HEK293 (cell line): ENCODE measurements around the gene DLEC1.

Source experiments
- CTCF ChIA-PET: fragments of 350-600 bp; formaldehyde crosslinking; extraction: SDS; loops from one replicate; lab custom pipeline; 2021; ENCODE audit warnings: antibody characterized with exemption; lab: Yijun Ruan, JAX
- POLR2A ChIA-PET: fragments of 300-600 bp; formaldehyde crosslinking; extraction: SDS; loops from one replicate; lab custom pipeline; 2020; ENCODE audit warnings: antibody characterized with exemption, inconsistent platforms; lab: Yijun Ruan, JAX
- H3K27ac ChIP-seq: fragments of 200-500 bp; sonication (Bioruptor generic); 2 replicates; pipeline ENCODE4 v1.5.1; 2014; ENCODE audit warnings: low read depth, low read length, control low read depth, inconsistent platforms; ENCODE audit errors: extremely low read depth
- H3K36me3 ChIP-seq, 2 experiments: fragments of 200-500 bp in 1 of 2; sonication (Bioruptor generic) in 1 of 2; 1 replicate in 1 of 2; 2 replicates in 1 of 2; pipeline ENCODE4 v1.5.1; 2014 to 2017; ENCODE audit warnings: inconsistent platforms in 2 of 2, low read length in 2 of 2; ENCODE audit not compliant: control insufficient read depth in 2 of 2, insufficient read depth in 1 of 2
- H3K4me1 ChIP-seq: fragments of 200-500 bp; sonication (Bioruptor generic); 2 replicates; pipeline ENCODE4 v1.5.1; 2014; ENCODE audit warnings: mild to moderate bottlenecking, low read length, inconsistent platforms; ENCODE audit not compliant: control insufficient read depth, insufficient read depth
- H3K4me3 ChIP-seq: 2 replicates; pipeline ENCODE4 v1.5.1; 2011; ENCODE audit warnings: low read depth, mild to moderate bottlenecking, control low read depth, low read length, moderate library complexity
- H3K9me3 ChIP-seq: fragments of 200-500 bp; sonication (Bioruptor generic); 2 replicates; pipeline ENCODE4 v1.5.1; 2014; ENCODE audit warnings: low read depth, low read length, inconsistent platforms; ENCODE audit not compliant: control insufficient read depth, insufficient read depth
- ATF2 ChIP-seq: fragments of 450-650 bp; formaldehyde crosslinking; IDR thresholded peaks from 2 replicates; pipeline ENCODE4 v1.5.1; 2016; ENCODE audit warnings: missing biosample characterization, missing genetic modification characterization, low read depth
- BCL6B ChIP-seq: fragments of 450-650 bp; formaldehyde crosslinking; IDR thresholded peaks from 2 replicates; pipeline ENCODE4 v1.5.1; 2017; ENCODE audit warnings: missing biosample characterization, missing genetic modification characterization
- GFI1B ChIP-seq: fragments of 450-650 bp; formaldehyde crosslinking; IDR thresholded peaks from 2 replicates; pipeline ENCODE4 v1.5.1; 2016; ENCODE audit warnings: missing biosample characterization, missing genetic modification characterization
- KLF16 ChIP-seq: fragments of 450-650 bp; formaldehyde crosslinking; IDR thresholded peaks from 2 replicates; pipeline ENCODE4 v1.5.1; 2017; ENCODE audit warnings: missing biosample characterization, missing genetic modification characterization
- PBX3 ChIP-seq: sonication (generic); formaldehyde crosslinking; IDR thresholded peaks from 2 replicates; pipeline ENCODE4 v1.8.1; 2022; ENCODE audit warnings: mild to moderate bottlenecking, moderate library complexity, missing genetic modification reagents
- PRDM4 ChIP-seq: fragments of 450-650 bp; formaldehyde crosslinking; IDR thresholded peaks from 2 replicates; pipeline ENCODE4 v1.5.1; 2017; ENCODE audit warnings: missing biosample characterization, missing genetic modification characterization
- SP2 ChIP-seq: fragments of 450-650 bp; formaldehyde crosslinking; IDR thresholded peaks from 2 replicates; pipeline ENCODE4 v1.5.1; 2016; ENCODE audit warnings: missing biosample characterization, missing genetic modification characterization
- SP7 ChIP-seq: fragments of 450-650 bp; formaldehyde crosslinking; IDR thresholded peaks from 2 replicates; pipeline ENCODE4 v1.5.1; 2016; ENCODE audit warnings: missing biosample characterization, missing genetic modification characterization
- ZBTB20 ChIP-seq: fragments of 450-650 bp; formaldehyde crosslinking; IDR thresholded peaks from 2 replicates; pipeline ENCODE4 v1.5.1; 2016; ENCODE audit warnings: missing biosample characterization, missing genetic modification characterization
- ZFHX2 ChIP-seq: fragments of 450-650 bp; formaldehyde crosslinking; conservative IDR thresholded peaks from 2 replicates; pipeline ENCODE4 v1.5.1; 2016; ENCODE audit warnings: missing biosample characterization, missing genetic modification characterization
- ZNF184 ChIP-seq: fragments of 450-650 bp; IDR thresholded peaks from 2 replicates; pipeline ENCODE4 v1.5.1; 2018; ENCODE audit warnings: missing biosample characterization, mild to moderate bottlenecking, missing genetic modification characterization
- ZNF398 ChIP-seq: fragments of 450-650 bp; formaldehyde crosslinking; IDR thresholded peaks from 2 replicates; pipeline ENCODE4 v1.5.1; 2017; ENCODE audit warnings: missing biosample characterization, missing genetic modification characterization
- ZNF488 ChIP-seq: fragments of 450-650 bp; formaldehyde crosslinking; IDR thresholded peaks from 2 replicates; pipeline ENCODE4 v1.5.1; 2016; ENCODE audit warnings: missing biosample characterization, missing genetic modification characterization
- ZNF549 ChIP-seq: fragments of 450-650 bp; IDR thresholded peaks from 2 replicates; pipeline ENCODE4 v1.5.1; 2018; ENCODE audit warnings: missing biosample characterization, missing genetic modification characterization, mild to moderate bottlenecking, inconsistent platforms, moderate library complexity
- ZNF558 ChIP-seq: fragments of 450-650 bp; formaldehyde crosslinking; IDR thresholded peaks from 2 replicates; pipeline ENCODE4 v1.5.1; 2016; ENCODE audit warnings: missing biosample characterization, missing genetic modification characterization
- ZNF654 ChIP-seq: fragments of 450-650 bp; formaldehyde crosslinking; IDR thresholded peaks from 2 replicates; pipeline ENCODE4 v1.5.1; 2016; ENCODE audit warnings: low read depth, missing biosample characterization, missing genetic modification characterization
- ZNF777 ChIP-seq: fragments of 450-650 bp; formaldehyde crosslinking; IDR thresholded peaks from 2 replicates; pipeline ENCODE4 v1.5.1; 2017; ENCODE audit warnings: missing biosample characterization, missing genetic modification characterization, borderline replicate concordance
- ZSCAN4 ChIP-seq: fragments of 450-650 bp; formaldehyde crosslinking; IDR thresholded peaks from 2 replicates; pipeline ENCODE4 v1.5.1; 2017; ENCODE audit warnings: missing biosample characterization, missing genetic modification characterization

Gene DLEC1

GRCh38 chr3:38003817-38004414 lies 35.1 kb upstream of the DLEC1 start:
- no peak overlapping the region for H3K4me3 ChIP-seq
- no peak overlapping the region for H3K27ac ChIP-seq
- ChIA-PET POLR2A (interaction anchor here (0.6 kb wide), 1 partner anchor 155 kb away, joined by 3 read pairs; no protein-coding TSS in a partner anchor), CTCF (interaction anchor here (0.5 to 1.3 kb wide), 19 partner anchors 10 to 1154 kb away, joined by 3 to 20 read pairs (median 4); no protein-coding TSS in a partner anchor)
- H3K9me3 ChIP-seq: no peaks in the 10 kb centered on the region
- H3K36me3 ChIP-seq: peaks cover 0 to 12% of the 10 kb centered on the region in 2 experiments; a peak in 1 of 3 replicates
- TF ChIP-seq ZFHX2 (tag by site-specific recombination) (no peak), ZNF488 (tag by site-specific recombination) (no peak), ATF2 (peak; percentile 41; the same call in 1 of the 2 replicates), PBX3 (CRISPR knock-in tag) (no peak), ZNF184 (tag by site-specific recombination) (no peak), ZNF398 (tag by site-specific recombination) (0 out of 2 replicates have a peak, but pooled peaks have one; percentile 2), SP7 (no peak), ZNF777 (tag by site-specific recombination) (no peak), ZNF549 (no peak), PRDM4 (tag by site-specific recombination) (no peak), ZNF654 (tag by site-specific recombination) (no peak), GFI1B (tag by site-specific recombination) (no peak), ZNF558 (tag by site-specific recombination) (no peak), SP2 (no peak), ZBTB20 (tag by site-specific recombination) (no peak), ZSCAN4 (tag by site-specific recombination) (no peak), BCL6B (tag by site-specific recombination) (no peak), KLF16 (tag by site-specific recombination) (no peak)
- no peaks in the 10 kb centered on the region for H3K4me1 ChIP-seq
